Transverse colon (tissue), 4 donors: Measurements from ENCODE around the gene ANKRD66. TPM values are rescaled to one million over a fixed set of nuclear protein-coding genes. Genes with fewer than 3 reads are reported as not detected.

ENCODE experiments used
- DNase-seq: peaks from one replicate; pipeline ENCODE4 v3.0.0-alpha.2; 2019
- H3K27ac ChIP-seq, 4 donors: fragments of 200-600 bp; sonication (generic); 2 replicates each; pipeline ENCODE4 v1.5.1; 2016 to 2018; ENCODE audit warnings: inconsistent platforms in 4 of 4
- H3K27me3 ChIP-seq: fragments of 200-600 bp; sonication (generic); 2 replicates; pipeline ENCODE4 v1.5.1; 2017; ENCODE audit warnings: inconsistent platforms
- H3K36me3 ChIP-seq, 4 donors: fragments of 200-600 bp; sonication (generic); 2 replicates each; pipeline ENCODE4 v1.5.1; 2017 to 2019; ENCODE audit warnings: inconsistent platforms in 4 of 4
- H3K4me1 ChIP-seq, 4 donors: fragments of 200-600 bp; sonication (generic); 2 replicates each; pipeline ENCODE4 v1.5.1; 2017 to 2020; ENCODE audit warnings: inconsistent platforms in 4 of 4
- H3K4me3 ChIP-seq, 4 donors: fragments of 200-600 bp; sonication (generic); 1 replicate in 1 of 4; 2 replicates in 3 of 4; pipeline versions ENCODE4 v1.5.1 to v1.6.1; 2017 to 2019; ENCODE audit warnings: inconsistent platforms in 4 of 4
- H3K9me3 ChIP-seq, 2 donors: fragments of 200-600 bp; sonication (generic); 2 replicates each; pipeline ENCODE4 v1.5.1; 2017 to 2019; ENCODE audit warnings: inconsistent platforms in 2 of 2
- EP300 ChIP-seq: sonication (generic); formaldehyde crosslinking; IDR thresholded peaks from one replicate; pipeline ENCODE4 v1.6.1; 2017; ENCODE audit warnings: antibody characterized with exemption, low read depth
- POLR2A ChIP-seq: fragments of 450-650 bp; IDR thresholded peaks from one replicate; pipeline ENCODE4 v1.6.1; 2016; ENCODE audit warnings: antibody characterized with exemption, mild to moderate bottlenecking, moderate library complexity
- POLR2AphosphoS5 ChIP-seq, 3 donors: sonication (generic); formaldehyde crosslinking; IDR thresholded peaks; one replicate each; pipeline ENCODE4 v1.6.1; 2016; ENCODE audit warnings: antibody characterized with exemption in 3 of 3
- WGBS, 2 donors: methylation state at CpG; one replicate each; pipeline ENCODE4 v1.1.5; 2018; ENCODE audit warnings: low coverage in 1 of 2; 5-methylcytosine and 5-hydroxymethylcytosine counted together
- in situ Hi-C, 4 donors: fragments of 200-750 bp; cut with MboI; loops; one replicate each; pipeline versions ENCODE4 v1.15.0 to v1.15.1; 2017; ENCODE audit warnings: low sequenced_read_pairs in 3 of 4, low pct_ligation_motif_present in 1 of 4, low pct_unique_long_range_greater_than_20kb in 1 of 4
- intact Hi-C: fragments of 100-400 bp; cut with DNase I; formaldehyde crosslinking; loops from one replicate; pipeline ENCODE4 v1.15.1; 2023; ENCODE audit warnings: low total_unique reads
- total RNA-seq, 4 donors: library from RNA; depleted of rRNA; stranded (reverse); fragments of >200 nt; gene quantifications; one replicate each; pipeline ENCODE4 v1.1.0, GENCODE V29; 2016
- TF ChIP-seq, protein P1 (sequence below), 5 experiments: fragments of 200-600 bp in 3 of 5; fragments of 450-650 bp in 2 of 5; sonication (generic) in 3 of 5; IDR thresholded peaks; 1 replicate in 2 of 5; 2 replicates in 3 of 5; pipeline ENCODE4 v1.5.1; 2016 to 2017; ENCODE audit warnings: antibody characterized with exemption in 5 of 5, inconsistent platforms in 3 of 5, mild to moderate bottlenecking in 2 of 5, moderate library complexity in 1 of 5

ANKRD66 gene
- total RNA-seq, 4 donors from 2014 or later = not detected

DNA sequence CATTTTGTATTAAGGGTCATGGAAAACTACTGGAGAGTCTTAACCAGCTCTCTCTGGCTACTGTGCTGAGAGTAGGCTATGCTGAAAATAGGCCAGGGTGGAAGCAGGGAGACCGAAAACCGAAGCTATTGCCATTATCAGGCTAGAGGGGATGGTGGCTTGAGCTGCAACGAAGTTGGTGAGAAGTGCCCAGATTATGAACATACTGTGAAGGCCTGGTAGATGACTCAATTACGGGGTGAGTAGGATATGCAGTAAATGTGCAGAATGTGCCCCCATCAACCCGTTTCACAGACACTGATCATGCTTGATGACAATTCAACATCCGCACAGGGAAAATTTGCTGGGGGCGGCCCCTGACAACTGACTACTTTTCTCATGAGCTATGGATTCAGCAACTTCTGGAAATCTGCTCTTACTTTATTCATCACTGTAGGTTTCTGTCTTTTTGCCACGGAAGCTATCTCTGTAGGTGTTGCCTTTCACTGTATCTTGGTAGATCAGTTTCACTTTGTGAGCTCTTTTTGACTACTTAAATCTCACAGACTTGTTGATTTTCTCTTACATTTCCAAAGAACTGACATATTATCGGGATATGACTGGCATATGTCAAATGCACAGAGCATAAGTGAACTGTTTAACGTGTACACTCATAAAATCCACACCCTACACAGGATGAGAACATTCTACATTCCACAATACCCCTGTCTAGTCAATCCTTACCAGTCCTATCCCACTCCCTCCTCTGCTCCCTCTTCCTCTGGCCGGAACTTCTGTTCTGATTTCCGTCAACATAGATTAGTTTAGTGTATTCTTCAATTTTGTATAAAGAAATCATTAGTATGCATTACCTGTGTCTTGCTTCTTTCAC lies 31.0 kb downstream of the ANKRD66 start:
- no peak for DNase-seq
- Histone ChIP-seq H3K27ac (no peak overlapping the region), H3K4me1 (peaks cover 0 to 5% (median 0%) of the 10 kb centered on the region in 4 donors), H3K27me3 (no peaks in the 10 kb centered on the region), H3K36me3 (no peaks in the 10 kb centered on the region), H3K4me3 (no peak overlapping the region), H3K9me3 (no peaks in the 10 kb centered on the region)
- in situ Hi-C loops (no loop called here), intact Hi-C loops (no loop called here)
- no peak for TF ChIP-seq EP300
- no peak for TF ChIP-seq POLR2AphosphoS5 (IDR thresholded peaks at IDR 0.05)
- TF ChIP-seq, protein P1, sequence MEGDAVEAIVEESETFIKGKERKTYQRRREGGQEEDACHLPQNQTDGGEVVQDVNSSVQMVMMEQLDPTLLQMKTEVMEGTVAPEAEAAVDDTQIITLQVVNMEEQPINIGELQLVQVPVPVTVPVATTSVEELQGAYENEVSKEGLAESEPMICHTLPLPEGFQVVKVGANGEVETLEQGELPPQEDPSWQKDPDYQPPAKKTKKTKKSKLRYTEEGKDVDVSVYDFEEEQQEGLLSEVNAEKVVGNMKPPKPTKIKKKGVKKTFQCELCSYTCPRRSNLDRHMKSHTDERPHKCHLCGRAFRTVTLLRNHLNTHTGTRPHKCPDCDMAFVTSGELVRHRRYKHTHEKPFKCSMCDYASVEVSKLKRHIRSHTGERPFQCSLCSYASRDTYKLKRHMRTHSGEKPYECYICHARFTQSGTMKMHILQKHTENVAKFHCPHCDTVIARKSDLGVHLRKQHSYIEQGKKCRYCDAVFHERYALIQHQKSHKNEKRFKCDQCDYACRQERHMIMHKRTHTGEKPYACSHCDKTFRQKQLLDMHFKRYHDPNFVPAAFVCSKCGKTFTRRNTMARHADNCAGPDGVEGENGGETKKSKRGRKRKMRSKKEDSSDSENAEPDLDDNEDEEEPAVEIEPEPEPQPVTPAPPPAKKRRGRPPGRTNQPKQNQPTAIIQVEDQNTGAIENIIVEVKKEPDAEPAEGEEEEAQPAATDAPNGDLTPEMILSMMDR (IDR thresholded peaks at IDR 0.05) = no peak
- no peak for TF ChIP-seq POLR2A
- 65 to 84% methylated on average over 7 to 12 of the region's 12 CpGs for WGBS, 2 donors

DNA sequence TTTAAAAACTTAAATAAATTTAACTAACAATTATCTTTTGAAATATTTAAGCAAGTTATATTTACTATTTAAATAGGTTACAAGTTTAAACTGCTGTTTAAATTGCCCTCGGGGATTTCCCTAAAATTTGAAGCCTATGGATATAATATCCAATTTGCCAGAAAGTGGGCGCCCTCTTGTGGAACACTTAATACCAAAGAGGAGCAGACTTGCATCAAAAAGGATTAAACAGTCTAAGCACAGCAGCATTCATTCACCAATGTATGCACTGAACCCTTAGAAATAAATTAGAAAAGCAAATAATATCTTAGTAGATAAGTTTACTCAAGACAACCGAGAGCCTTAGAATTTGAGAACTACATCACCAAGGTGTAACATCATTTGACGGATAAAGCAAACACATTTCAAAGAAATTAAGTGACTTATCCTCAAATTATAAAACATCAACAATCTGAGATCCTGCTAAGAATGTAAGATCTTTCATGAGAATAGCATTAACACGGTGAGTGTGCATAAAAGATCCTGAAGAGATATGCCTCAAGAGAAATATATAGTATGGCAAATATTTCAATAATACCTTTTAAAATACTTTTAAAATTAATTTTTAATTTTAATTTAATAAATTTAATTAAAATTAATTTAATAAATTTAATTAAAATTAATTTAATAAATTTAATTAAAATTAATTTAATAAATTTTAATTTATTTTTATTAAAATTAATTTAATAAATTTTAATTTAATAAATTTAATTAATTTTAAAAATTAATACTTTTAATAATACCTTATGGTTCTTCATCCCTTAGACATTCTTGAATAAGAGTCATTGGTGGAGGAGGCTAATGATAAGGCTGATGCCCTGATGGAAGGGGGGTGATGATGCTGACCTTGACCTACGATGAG lies 35.0 kb downstream of the ANKRD66 start:
- Histone ChIP-seq H3K4me3 (no peak overlapping the region), H3K4me1 (peaks cover 0 to 5% (median 2%) of the 10 kb centered on the region in 4 donors), H3K36me3 (no peaks in the 10 kb centered on the region), H3K27me3 (no peaks in the 10 kb centered on the region), H3K9me3 (no peaks in the 10 kb centered on the region), H3K27ac (no peak overlapping the region)
- WGBS, 2 donors = 33 to 36% methylated on average over 6 of the region's 6 CpGs
- peak; percentile 42 for DNase-seq
- in situ Hi-C loops (no loop called here), intact Hi-C loops (no loop called here)
- TF ChIP-seq, protein P1 (IDR thresholded peaks at IDR 0.05) = peak; percentile 54 to 63 (median 61)
- TF ChIP-seq POLR2AphosphoS5 (IDR thresholded peaks at IDR 0.05) = no peak
- no peak for TF ChIP-seq POLR2A
- TF ChIP-seq EP300 = no peak

DNA sequence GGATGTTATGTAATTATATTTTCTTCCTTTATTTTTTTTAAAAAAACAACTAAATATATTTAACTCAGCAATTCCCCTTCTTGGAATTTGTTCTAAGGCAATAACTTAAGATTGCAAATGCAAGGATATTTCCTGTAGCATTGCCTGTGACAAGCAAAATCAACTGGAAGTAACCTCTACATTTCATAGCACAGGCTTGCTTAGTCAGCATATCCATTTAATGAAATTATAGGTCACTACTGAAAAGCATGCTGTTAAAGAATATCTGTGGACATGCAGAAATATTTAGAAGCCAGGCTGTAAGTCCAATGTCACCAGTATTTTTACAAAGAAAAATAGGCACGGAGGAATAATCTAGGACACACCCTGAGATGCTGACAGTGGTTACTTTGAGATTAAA lies 37.8 kb downstream of the ANKRD66 start:
- no peak overlapping the region for H3K27ac ChIP-seq
- H3K4me3 ChIP-seq = no peak overlapping the region
- intact Hi-C loops (no loop called here), in situ Hi-C loops (no loop called here)
- TF ChIP-seq POLR2AphosphoS5 (IDR thresholded peaks at IDR 0.05) = no peak
- TF ChIP-seq, protein P1 (IDR thresholded peaks at IDR 0.05) = no peak
- TF ChIP-seq POLR2A = no peak
- TF ChIP-seq EP300 = no peak
- WGBS, 2 donors = 89 to 93% methylated on average over 1 of the region's 1 CpG
- H3K9me3 ChIP-seq = no peaks in the 10 kb centered on the region
- no peaks in the 10 kb centered on the region for H3K27me3 ChIP-seq
- H3K4me1 ChIP-seq = peaks cover 0 to 11% (median 5%) of the 10 kb centered on the region in 4 donors
- DNase-seq = no peak
- no peaks in the 10 kb centered on the region for H3K36me3 ChIP-seq
